ENCODE measurements around the gene DOHH. TPM values are rescaled to one million over a fixed set of nuclear protein-coding genes. Genes with fewer than 3 reads are reported as not detected.
A peak's percentile ranks its signal among the peaks of the same experiment; 100 is the strongest.

The DOHH gene
- total RNA-seq, 2 donors from 2014 or later: 14.1 to 18.4 TPM

GRCh38 chr19:3459965-3460582, 40.4 kb downstream of the DOHH start:
- DNase-seq (ENCODE audit: low spot score): no peak
- Histone ChIP-seq H3K36me3 (peaks cover 56% of the 10 kb centered on the region), H3K27ac (peak overlapping the region; percentile 90 to 96), H3K4me3 (no peak overlapping the region), H3K9me3 (no peaks in the 10 kb centered on the region), H3K4me1 (peaks cover 0 to 64% of the 10 kb centered on the region in 2 donors), H3K27me3 (no peaks in the 10 kb centered on the region)
- TF ChIP-seq, protein P1, sequence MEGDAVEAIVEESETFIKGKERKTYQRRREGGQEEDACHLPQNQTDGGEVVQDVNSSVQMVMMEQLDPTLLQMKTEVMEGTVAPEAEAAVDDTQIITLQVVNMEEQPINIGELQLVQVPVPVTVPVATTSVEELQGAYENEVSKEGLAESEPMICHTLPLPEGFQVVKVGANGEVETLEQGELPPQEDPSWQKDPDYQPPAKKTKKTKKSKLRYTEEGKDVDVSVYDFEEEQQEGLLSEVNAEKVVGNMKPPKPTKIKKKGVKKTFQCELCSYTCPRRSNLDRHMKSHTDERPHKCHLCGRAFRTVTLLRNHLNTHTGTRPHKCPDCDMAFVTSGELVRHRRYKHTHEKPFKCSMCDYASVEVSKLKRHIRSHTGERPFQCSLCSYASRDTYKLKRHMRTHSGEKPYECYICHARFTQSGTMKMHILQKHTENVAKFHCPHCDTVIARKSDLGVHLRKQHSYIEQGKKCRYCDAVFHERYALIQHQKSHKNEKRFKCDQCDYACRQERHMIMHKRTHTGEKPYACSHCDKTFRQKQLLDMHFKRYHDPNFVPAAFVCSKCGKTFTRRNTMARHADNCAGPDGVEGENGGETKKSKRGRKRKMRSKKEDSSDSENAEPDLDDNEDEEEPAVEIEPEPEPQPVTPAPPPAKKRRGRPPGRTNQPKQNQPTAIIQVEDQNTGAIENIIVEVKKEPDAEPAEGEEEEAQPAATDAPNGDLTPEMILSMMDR (IDR thresholded peaks at IDR 0.05): no peak

- peaks cover 62% of the 10 kb centered on the region for H3K36me3 ChIP-seq
- H3K9me3 ChIP-seq: no peaks in the 10 kb centered on the region
- peak overlapping the region; percentile 90 to 96 for H3K27ac ChIP-seq
- peaks cover 0 to 59% of the 10 kb centered on the region in 2 donors for H3K4me1 ChIP-seq
- H3K4me3 ChIP-seq: no peak overlapping the region
- no peaks in the 10 kb centered on the region for H3K27me3 ChIP-seq
- TF ChIP-seq, protein P1 (IDR thresholded peaks at IDR 0.05): no peak
- peak; percentile 94 for DNase-seq (ENCODE audit: low spot score)
Observed at GRCh38 chr19:3459089-3459881, 41.2 kb downstream of the DOHH start.

DNA sequence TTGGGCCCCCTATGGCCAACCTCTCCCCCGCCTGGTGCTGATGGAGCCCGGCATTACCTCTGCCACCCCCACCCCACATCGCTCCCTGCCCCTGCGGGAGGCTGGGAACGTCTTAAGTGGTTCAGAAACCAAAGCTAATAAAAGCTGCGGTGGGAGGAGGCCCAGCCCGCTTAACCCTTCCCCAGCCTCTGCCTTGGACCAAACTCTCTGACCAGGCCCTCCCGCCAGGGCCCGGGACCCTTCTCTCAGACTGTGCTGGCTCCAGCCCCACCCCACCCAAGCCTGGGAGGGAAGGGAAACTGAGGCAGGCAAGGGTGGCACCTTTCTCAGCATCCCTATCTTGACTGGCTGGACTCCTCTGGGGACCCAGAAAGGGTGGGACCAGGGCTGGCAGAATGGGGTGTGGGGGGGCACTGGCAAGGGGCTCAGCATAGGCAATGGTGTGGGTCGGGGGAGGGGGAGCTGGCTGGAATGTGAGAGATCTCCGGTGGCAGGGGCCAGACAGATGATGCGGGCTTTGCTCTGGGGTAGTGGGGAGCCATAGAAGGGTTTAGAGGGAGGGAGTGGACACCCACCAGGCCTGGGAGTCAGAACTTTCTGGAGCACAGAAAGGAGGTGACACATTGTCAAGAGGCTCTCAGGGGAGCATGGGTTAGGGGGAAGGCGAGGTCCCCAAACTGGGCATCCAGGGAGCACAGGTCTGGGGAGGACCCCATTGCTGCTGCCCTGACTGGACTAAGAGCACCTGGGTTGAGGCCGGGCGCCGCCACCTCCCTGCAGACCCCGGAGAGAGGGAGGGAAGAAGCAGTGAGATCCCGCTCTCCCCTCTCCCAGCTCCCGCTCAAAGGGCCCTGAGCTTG, 42.0 kb downstream of the DOHH start:
- H3K4me3 ChIP-seq: no peak overlapping the region
- H3K4me1 ChIP-seq: peaks cover 0 to 50% of the 10 kb centered on the region in 2 donors

GRCh38 chr19:3457528-3458228, 42.8 kb downstream of the DOHH start:
- TF ChIP-seq, protein P1 (IDR thresholded peaks at IDR 0.05): no peak
- no peak for DNase-seq (ENCODE audit: low spot score)
- no peaks in the 10 kb centered on the region for H3K9me3 ChIP-seq
- peaks cover 62% of the 10 kb centered on the region for H3K36me3 ChIP-seq
- H3K4me1 ChIP-seq: peaks cover 0 to 48% of the 10 kb centered on the region in 2 donors
- H3K4me3 ChIP-seq: no peak overlapping the region
- H3K27me3 ChIP-seq: no peaks in the 10 kb centered on the region
- H3K27ac ChIP-seq: peak overlapping the region; percentile 90 to 96

More for the DNA sequence above, 42.0 kb downstream of the DOHH start:
- Histone ChIP-seq H3K9me3 (no peaks in the 10 kb centered on the region), H3K36me3 (peaks cover 62% of the 10 kb centered on the region), H3K27me3 (no peaks in the 10 kb centered on the region), H3K27ac (peak overlapping the region; percentile 90 to 96)
- TF ChIP-seq, protein P1 (IDR thresholded peaks at IDR 0.05): no peak
- DNase-seq (ENCODE audit: low spot score): no peak

GRCh38 chr19:3456925-3457527, 43.4 kb downstream of the DOHH start:
- Histone ChIP-seq H3K36me3 (peaks cover 62% of the 10 kb centered on the region), H3K4me3 (no peak overlapping the region), H3K4me1 (peaks cover 0 to 48% of the 10 kb centered on the region in 2 donors), H3K27ac (peak overlapping the region; percentile 90 to 96), H3K27me3 (no peaks in the 10 kb centered on the region), H3K9me3 (no peaks in the 10 kb centered on the region)
- TF ChIP-seq, protein P1 (IDR thresholded peaks at IDR 0.05): no peak
- DNase-seq (ENCODE audit: low spot score): no peak

Data from right atrium auricular region (tissue), 2 donors.